NB4 (cell line): ENCODE results near the gene ARHGEF16.

Experiments used
- DNase-seq: peaks from one replicate; pipeline ENCODE4 v3.0.0; 2010; ENCODE audit warnings: low read depth
- H3K4me3 ChIP-seq: one replicate; pipeline ENCODE4 v1.5.1; 2011; ENCODE audit warnings: mild to moderate bottlenecking, low read depth, low read length, moderate library complexity
- MYC ChIP-seq: IDR thresholded peaks from 2 replicates; pipeline ENCODE4 v1.6.1; 2011; ENCODE audit warnings: low read depth, low read length
- POLR2A ChIP-seq: IDR thresholded peaks from 2 replicates; pipeline ENCODE4 v1.6.1; 2011; ENCODE audit warnings: mild to moderate bottlenecking; ENCODE audit not compliant: insufficient read length; ENCODE audit errors: extremely low read depth
- TF ChIP-seq, protein P1 (sequence below): IDR thresholded peaks from 2 replicates; pipeline ENCODE4 v1.6.1; 2011; ENCODE audit warnings: low read depth, low read length
- TF ChIP-seq, protein P2 (sequence below): IDR thresholded peaks from one replicate; pipeline ENCODE4 v1.5.1; 2012; ENCODE audit warnings: low read depth, low read length

The ARHGEF16 gene

DNA sequence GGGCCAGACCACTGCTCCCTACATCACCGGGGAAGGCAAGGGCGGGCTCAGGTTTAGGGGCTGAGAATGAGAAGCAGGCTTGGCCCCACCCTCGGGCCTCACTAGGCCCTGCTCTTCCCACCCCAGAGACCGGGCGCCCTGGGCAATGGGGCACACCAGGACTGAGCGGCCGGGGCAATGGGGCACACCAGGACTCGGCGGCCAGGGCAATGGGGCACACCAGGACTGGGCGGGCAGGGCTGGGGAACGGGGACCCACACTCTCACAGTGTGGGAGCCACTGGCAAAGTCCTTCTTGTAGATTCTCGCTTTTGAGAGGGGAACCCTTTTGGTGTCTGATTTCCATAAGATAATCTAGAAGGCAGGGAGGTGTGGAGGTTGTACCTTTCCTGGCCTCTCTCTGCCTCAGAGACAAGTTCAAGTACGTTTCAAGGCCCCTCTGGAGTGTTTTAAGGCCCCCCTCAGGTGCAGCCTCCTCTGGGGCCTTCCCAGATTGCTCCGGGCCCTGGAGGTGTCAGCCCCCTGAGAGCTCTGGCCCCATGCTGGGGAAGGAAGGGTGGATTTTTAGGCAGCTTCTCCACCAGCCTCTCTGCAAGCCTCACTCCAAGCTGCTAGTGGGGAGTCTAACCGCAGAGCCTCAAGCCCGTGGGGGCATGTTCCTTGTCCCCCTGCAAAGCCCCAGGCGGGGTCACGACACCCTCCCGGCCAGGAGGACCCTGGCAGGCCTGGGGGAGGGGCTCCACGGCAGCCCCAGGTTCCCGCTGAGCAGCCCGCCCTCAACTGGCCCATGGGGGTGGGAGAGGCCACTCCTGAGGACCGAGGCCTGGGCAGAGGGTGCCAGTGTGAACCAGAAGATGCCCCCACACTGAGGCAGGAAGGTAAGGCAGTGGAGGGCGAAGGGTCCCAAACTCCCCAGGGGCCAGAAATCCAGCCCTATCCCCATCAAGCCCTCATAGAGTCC lies 66.2 kb downstream of the ARHGEF16 start:
- no peak overlapping the region for H3K4me3 ChIP-seq
- peak; percentile 88 for DNase-seq
- TF ChIP-seq, protein P1, sequence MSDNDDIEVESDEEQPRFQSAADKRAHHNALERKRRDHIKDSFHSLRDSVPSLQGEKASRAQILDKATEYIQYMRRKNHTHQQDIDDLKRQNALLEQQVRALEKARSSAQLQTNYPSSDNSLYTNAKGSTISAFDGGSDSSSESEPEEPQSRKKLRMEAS, result no peak
- TF ChIP-seq MYC, result no peak; the same call in 1 of the 2 replicates
- TF ChIP-seq, protein P2, sequence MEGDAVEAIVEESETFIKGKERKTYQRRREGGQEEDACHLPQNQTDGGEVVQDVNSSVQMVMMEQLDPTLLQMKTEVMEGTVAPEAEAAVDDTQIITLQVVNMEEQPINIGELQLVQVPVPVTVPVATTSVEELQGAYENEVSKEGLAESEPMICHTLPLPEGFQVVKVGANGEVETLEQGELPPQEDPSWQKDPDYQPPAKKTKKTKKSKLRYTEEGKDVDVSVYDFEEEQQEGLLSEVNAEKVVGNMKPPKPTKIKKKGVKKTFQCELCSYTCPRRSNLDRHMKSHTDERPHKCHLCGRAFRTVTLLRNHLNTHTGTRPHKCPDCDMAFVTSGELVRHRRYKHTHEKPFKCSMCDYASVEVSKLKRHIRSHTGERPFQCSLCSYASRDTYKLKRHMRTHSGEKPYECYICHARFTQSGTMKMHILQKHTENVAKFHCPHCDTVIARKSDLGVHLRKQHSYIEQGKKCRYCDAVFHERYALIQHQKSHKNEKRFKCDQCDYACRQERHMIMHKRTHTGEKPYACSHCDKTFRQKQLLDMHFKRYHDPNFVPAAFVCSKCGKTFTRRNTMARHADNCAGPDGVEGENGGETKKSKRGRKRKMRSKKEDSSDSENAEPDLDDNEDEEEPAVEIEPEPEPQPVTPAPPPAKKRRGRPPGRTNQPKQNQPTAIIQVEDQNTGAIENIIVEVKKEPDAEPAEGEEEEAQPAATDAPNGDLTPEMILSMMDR, result no peak
- TF ChIP-seq POLR2A, result no peak

GRCh38 chr1:3521426-3521825 lies 67.0 kb downstream of the ARHGEF16 start:
- DNase-seq, result peak; percentile 60
- H3K4me3 ChIP-seq, result no peak overlapping the region
- TF ChIP-seq, protein P1, result no peak
- no peak for TF ChIP-seq MYC
- TF ChIP-seq, protein P2, result no peak
- no peak for TF ChIP-seq POLR2A

DNA sequence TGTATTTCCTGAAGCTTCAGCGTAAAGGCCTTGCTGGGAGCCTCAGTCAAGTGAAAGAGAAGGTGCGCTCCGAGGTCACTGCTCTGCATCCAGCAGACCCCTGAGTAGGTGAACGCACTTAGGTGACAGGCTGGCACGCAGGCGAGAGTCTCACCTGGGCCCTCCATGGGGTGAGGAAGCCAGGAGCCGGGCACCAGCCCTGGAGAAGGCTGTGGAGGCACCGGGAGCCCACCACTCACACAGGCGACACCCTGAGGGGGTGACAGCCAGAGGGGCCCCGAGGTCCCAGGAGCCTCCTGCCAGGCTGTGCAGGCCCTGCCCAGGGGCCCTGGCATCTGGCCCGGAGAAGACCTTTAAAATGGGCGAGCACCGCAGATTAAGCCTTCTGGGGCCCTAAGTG lies 67.6 kb downstream of the ARHGEF16 start:
- no peak overlapping the region for H3K4me3 ChIP-seq
- no peak for DNase-seq
- no peak for TF ChIP-seq POLR2A
- TF ChIP-seq, protein P1, result no peak
- TF ChIP-seq, protein P2, result no peak
- TF ChIP-seq MYC, result no peak

GRCh38 chr1:3522564-3523265 lies 68.2 kb downstream of the ARHGEF16 start:
- no peak overlapping the region for H3K4me3 ChIP-seq
- TF ChIP-seq, protein P2, result no peak
- TF ChIP-seq, protein P1, result no peak
- TF ChIP-seq MYC, result no peak
- no peak for TF ChIP-seq POLR2A
- no peak for DNase-seq

- TF ChIP-seq POLR2A (no peak), MYC (no peak)
- TF ChIP-seq, protein P2, result no peak
- TF ChIP-seq, protein P1, result no peak
- no peak overlapping the region for H3K4me3 ChIP-seq
- DNase-seq, result no peak
Observed at GRCh38 chr1:3523980-3524379, 69.5 kb downstream of the ARHGEF16 start.
